ENCODE data around the gene ZSCAN5B.
"Not testable (repeated sequence)": the region's sequence is repeated elsewhere in the genome, so short reads cannot be mapped to it uniquely, and the experiment has no call there.

The ZSCAN5B gene

DNA sequence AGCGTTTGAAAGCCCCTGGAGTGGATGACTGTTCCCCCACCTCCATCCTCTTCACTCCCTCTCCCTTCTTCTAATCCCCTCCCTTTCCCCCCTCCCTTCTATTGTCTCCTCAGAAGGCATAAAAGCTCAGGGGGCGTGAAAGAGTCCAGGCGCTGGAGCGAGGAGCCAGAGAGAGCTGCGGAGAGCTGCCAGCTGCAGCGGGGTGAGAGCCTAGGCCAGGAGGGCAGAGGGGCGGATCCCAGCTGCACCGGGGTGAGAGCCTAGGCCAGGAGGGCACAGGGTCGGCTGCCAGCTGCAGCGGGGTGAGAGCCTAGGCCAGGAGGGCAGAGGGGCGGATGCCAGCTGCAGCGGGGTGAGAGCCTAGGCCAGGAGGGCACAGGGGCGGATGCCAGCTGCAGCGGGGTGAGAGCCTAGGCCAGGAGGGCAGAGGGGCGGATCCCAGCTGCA lies 21.7 kb downstream of the ZSCAN5B start, which contains the start of gene GALP:
TSS of gene GALP (plus strand) at position 148 of the 447 bp plus-strand sequence. CDS start 1,101 bp downstream, outside the sequence.
- DNase-seq = not testable (repeated sequence)

DNA sequence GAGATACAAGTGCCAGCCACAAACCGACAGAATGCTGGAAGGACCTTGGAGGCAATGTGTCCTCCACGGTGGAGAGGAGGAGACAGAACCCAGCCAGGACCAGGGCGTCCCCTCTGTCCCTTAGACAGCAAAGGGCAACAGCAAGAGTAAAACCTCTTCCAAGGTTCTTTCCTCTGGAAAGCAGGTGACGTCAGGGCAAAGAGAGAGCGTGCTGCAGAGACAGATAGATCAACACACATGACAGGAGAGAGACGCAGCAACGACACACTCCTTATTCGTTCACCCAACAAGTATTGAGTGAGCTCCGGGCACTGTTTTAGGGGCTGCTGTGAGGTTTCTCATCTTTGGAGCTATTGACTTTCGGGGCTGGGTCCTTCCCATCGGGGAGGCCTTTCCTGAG lies 23.0 kb downstream of the ZSCAN5B start:
- DNase-seq = no peak

DNA sequence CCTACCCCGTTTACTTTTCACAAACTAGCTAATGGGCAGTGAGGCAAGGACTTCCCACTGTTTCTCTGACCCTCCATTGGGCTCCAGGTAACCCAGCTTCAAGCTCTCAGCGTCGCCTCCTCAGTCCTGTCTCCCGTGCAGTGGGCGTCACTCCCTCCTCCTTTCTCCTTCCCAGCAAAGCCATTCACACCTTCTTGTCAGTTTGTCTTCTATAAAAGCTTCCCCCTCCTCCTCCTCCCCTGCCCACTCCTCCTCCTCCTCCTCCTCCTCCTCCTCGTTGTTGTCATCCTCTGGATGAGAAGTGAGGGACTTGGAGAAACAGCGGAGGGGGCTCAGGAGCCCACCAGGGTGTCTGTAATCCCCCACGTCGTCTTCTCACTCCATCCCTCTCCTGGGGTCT lies 23.5 kb downstream of the ZSCAN5B start:
- no peak for DNase-seq

DNA sequence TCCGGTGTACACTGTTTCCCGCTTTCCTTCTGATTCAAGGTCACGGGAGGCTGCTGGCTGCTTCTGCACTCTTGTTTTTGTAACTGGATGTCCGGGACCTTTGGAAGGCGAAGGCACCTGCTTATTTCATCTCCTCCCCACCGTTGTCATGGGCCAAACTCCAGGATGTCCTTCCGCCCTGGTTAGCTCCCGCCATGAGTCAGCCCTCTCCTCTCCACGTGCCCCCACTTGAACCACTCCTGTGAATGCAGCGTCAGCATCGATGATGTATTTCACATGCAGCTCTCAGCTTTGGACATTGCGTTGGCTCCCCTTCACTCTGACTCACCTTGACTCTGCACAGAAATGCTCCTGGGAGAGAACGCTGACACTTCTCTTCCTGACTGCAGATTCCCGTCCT lies 27.3 kb downstream of the ZSCAN5B start:
- DNase-seq = peak; percentile 87

DNA sequence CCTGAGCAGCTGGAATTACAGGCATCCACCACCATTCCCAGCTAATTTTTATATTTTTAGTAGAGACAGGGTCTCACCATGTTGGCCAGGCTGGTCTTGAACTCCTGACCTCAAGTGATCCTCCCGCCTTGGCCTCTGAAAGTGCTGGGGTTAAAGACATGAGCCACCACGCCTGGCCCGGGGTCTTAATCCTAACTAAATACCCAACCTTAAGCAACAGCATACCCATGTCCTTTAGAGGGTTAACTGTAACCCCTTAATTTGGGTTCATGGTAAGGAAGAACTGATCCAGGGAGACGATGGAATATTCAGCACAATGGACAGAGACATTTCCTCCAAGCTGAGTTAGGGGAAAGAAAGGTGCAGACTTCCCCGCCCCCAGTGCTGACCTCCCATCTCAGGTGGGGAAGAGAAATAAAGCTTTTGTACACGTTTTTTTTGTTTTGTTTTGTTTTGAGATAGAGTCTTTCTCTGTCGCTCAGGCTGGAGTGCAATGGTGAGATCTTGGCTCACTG lies 30.5 kb downstream of the ZSCAN5B start:
- DNase-seq = no peak

DNA sequence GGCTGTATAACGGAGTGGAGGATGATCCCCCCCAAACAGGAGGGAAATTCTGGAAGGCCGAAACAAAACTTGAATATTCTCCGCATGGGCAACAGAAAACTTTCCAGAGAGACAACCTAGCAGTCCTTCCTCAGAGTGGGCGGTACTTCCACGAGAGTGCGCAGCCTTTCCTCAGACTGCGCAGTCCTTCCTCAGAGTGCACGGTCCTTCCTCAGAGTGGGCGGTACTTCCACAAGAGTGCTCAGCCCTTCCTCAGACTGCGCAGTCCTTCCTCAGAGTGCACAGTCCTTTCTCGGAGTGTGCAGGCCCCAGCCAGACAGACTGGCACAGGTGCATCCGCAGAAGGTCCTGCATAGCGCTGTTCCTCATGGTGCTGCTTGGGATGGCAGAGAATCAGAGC lies 34.5 kb downstream of the ZSCAN5B start:
- no peak for DNase-seq

DNA sequence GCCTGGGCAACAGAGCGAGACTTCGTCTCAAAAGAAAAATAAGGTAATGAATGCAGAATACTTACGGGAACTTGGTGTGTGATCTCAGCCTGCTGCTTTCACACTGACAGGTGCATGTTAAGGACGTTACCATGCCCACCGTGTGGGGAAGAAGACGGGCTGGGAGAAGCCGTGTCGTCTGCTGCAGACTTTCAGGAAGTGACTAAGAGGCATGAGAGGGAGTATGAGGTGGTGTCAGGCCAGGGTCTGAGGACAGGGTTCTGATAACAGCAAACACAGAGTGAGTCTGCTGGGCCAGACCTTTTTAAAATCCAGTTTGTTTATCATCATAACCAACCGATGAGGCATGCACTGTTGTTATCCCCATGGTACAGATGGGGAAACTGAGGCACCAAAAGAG lies 35.3 kb downstream of the ZSCAN5B start:
- DNase-seq = peak; percentile 14

DNA sequence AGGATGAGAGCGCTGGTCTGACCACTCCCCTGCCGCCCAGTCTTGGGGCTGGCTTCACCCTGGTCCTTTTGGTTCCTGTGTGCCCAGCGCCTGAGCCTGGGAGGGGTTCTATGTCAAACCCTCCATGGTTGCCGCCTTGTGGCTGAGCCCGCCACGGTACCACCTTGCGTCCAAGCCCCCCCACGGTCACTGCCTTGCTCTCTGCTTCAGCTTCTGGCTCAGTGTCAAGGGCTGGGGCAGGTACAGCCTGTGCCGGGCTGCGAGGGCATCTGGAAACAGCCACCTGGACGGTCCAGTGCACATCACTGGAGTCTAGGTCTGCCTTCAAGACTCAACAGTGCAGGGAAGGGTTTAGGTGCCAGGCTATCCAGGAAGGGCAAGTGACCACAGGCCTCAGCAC lies 36.0 kb downstream of the ZSCAN5B start:
- no peak for DNase-seq

DNA sequence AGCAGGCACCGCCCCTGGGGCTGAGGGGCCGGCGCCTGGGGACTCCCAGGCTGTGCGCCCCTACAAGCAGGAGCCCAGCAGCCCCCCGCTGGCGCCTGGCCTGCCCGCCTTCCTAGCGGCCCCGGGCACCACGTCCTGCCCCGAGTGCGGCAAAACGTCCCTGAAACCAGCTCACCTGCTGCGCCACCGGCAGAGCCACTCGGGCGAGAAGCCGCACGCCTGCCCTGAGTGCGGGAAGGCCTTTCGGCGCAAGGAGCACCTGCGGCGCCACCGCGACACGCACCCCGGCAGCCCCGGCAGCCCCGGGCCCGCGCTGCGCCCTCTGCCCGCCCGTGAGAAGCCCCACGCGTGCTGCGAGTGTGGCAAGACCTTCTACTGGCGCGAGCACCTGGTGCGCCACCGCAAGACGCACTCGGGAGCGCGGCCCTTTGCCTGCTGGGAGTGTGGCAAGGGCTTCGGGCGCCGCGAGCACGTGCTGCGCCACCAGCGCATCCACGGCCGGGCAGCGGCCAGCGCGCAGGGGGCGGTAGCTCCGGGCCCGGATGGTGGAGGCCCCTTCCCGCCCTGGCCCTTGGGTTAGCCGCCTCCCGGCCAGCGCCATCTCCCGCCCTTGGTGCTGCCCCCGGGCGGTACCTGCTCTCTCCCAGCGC lies 37.8 kb downstream of the ZSCAN5B start:
- DNase-seq = no peak

DNA sequence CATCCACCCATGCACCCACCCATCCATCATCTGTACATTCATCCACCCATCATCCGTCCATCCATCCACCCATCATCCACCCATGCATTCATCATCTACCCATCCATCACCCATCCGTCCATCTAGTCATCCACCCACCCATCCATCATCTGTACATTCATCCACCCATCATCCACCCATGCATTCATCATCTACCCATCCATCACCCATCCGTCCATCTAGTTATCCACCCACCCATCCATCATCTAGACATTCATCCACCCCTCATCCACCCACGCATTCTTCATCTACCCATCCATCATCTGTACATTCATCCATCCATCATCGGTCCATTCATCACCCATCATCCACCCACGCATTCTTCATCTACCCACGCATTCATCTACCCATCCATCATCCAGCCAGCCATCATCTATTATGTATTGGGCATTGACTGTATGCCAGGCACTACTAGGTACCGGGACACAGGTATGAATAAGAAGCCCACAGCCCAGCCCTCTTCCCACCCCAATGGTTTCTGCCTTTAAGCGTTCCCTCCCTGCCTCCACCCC lies 38.5 kb downstream of the ZSCAN5B start:
- DNase-seq = peak; percentile 66

DNA sequence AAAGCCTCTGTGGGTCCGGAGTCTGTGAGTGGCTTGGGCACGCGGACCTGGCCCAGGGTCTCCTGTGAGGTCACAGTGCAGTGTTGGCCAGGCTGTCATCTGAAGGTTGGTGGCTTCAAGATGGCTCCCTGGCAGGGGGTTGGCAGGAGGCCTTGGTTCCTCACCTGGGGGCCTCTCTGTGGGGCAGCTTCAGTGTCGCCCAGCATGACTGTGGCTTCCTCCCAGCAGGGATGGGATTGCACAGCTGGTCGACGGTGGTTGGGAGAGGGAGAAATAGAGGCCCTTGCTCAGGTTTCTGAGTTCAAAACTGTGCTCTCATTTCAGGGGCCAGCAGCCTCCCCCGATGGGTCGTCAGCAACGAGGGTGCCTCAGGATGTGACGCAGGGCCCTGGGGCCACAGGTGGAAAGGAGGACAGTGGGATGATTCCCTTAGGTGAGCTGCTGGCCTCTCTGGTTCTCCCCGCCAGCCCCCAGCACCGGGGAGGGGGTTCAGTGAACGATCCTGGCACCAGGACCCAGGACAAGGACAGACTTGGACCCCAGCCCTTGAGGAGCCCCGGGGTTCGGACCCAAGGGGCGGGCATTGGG lies 39.3 kb downstream of the ZSCAN5B start:
- no peak for DNase-seq

DNA sequence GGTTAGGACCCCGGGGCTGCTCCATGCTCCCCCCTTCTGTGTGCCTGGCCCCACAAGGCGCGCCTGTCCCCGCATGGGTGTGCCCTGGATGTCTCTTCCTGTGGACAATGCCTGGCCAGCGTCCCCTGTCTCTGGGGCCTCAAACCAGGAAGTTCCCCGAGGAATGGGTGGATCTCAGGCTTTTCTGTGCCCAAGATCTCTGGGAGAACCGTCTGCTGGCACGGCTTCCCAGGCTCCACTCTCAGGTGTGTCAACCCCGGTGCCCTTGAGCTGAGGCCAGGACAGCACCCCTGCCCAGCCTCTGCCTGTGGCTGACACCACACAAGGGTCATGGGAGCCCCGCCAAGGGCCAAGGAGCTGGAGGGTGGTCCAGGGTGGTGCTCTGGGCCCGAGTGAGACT lies 40.8 kb downstream of the ZSCAN5B start:
- no peak for DNase-seq

DNA sequence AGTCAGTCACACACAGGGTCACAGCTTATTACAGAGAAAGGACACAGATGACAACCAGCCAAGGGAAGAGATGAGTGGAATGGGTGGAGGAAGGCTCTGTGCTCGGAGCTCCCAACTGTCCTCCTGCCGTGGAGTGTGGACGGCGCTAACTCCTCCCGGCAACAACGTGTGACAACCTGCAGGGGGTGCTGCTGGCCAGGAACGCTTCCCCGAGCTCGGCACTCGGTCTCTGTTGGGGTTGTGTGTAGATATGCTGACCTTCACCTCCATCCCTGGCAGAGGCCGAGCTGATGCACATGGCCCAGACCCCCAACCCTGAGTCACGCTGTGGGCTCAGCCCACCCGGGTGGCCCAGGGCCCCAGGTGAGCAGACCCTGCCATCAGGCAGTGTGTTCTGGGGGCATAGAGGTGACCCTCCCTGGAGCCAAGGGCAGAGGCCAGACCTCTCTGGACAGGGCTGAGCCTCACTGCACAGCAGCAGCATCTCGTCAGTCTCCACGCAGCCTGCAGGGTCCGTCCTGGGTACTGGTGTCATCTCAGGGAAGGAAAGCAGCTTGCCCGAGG lies 42.4 kb downstream of the ZSCAN5B start:
- DNase-seq = no peak

DNA sequence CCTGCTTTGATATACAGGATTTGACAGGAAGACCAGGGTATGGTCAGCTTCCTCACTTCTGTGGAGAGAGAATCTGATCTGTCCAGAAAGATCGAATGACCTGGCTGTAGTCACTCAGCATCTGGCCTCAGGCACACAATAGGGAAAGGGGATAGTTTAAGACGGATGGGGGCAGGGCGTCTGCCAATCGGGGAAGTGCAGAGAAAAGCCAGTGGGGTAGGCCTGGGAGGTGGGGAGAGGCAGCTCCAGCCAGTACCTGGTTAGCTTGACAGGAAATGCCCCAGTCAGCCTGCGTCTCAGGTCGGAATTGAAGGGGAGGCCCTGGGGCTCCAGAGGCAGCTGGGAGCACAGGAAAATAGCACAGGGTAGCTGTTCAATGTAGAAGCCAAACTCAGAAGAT lies 44.1 kb downstream of the ZSCAN5B start:
- DNase-seq = no peak

DNA sequence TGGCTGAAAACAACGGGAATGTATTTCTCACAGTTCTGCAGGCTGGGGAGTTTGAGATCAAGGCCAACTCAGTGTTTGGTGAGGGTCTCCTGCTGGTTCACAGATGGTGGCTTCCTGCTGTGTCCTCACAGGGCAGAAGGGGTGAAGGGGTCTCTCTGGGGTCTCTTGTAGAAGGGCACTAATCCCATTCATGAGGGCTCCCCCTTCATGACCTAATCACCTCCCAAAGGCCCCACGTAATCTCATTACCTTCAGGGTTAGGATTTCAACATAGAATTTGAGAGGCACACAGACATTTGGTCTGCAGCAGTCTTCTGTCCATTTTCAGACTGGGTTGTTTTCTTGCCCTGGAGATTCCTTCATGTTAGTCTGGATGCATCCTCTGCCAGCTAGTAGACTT lies 44.9 kb downstream of the ZSCAN5B start:
- DNase-seq = no peak

DNA sequence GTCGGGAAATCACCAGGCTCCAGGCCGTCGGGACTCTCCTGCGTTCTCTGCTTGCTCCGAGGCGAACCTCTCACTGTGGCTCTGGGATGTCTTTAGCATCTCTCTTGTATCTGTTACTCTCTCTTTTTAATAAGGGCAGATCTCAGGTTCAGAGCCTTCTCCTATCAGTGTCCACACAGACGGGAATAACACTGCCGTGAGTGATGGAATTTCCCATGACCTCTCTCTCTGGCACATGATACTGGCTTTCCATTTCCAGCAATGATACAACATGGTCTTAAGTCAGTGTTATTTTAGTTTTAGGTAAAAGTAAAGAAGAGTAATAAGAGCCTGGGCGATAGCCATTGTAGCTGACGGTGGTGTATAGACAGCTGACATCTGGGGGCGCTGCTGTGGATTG lies 47.2 kb downstream of the ZSCAN5B start:
- DNase-seq = no peak

DNA sequence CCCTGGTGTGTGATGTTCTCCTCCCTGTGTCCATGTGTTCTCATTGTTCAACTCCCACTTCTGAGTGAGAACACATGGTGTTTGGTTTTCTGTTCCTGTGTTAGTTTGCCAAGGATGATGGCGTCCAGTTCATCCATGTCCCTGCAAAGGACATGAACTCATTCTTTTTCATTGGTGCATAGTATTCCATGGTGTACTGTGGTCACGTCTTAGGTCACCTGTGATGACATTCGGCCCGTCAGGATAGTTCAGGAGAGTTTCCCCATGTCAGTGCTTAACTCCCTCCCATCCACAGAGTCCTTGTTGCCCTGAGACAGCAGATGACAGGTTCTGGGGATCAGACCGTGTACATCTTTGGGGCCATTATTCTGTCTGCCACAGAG lies 47.9 kb downstream of the ZSCAN5B start:
- DNase-seq = no peak

DNA sequence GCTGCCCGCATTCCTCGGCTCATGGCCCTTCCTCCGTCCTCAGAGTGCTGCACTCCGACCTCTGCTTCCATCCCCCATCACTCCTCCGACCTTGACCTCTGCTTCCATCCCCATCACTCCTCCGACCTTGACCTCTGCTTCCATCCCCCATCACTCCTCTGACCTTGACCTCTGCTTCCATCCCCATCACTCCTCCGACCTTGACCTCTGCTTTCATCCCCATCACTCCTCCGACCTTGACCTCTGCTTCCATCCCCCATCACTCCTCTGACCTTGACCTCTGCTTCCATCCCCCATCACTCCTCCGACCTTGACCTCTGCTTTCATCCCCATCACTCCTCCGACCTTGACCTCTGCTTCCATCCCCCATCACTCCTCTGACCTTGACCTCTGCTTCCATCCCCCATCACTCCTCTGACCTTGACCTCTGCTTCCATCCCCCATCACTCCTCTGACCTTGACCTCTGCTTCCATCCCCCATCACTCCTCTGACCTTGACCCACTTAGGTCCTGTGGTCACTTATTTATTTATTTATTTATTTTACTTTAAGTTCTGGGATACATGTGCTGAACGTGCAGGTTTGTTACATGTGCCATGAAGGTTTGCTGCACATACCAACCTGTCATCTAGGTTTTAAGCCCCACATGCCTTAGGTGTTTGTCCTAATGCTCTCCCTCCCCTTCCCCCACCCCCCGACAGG lies 48.5 kb downstream of the ZSCAN5B start:
- not testable (repeated sequence) for DNase-seq

DNA sequence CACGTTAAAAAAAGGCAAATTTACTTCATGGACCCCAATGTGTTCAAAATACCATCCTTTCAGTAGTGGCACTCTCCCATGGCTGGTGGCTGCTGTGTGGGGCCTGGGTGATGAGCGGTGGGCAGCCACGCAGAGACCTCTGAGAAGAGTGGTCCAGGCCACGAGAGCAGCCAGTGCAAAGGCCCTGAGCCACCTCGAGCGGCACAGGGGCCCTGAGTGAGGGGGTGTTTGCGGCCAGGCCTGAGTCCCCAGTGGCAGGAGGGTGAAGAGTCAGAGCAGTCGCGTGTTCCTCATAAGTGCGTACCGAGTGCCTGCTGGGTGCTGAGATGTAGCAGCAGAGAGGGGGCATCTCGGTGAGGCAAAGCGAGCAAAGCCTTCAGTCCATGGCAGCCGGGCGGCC lies 49.5 kb downstream of the ZSCAN5B start:
- no peak for DNase-seq

DNA sequence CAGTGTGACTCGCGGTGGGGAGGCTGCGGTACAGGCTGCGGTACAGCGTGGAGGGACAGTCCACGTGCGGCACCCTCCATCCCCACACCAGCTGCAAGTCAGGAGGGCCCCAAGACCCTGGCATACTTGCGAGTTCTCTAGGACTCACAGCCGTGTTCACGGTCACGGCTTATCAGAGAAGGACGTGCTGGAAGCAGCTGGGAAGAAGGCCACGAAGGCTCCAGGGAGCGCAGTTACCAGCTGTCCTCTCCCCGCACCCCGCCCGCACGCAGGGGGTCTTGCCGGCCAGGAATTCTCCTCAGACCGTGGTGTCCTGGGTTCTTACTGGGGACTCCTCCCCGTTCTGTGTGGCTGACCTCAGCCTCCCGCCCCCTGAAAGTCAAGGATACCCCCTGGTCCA lies 50.3 kb downstream of the ZSCAN5B start:
- DNase-seq = no peak

DNA sequence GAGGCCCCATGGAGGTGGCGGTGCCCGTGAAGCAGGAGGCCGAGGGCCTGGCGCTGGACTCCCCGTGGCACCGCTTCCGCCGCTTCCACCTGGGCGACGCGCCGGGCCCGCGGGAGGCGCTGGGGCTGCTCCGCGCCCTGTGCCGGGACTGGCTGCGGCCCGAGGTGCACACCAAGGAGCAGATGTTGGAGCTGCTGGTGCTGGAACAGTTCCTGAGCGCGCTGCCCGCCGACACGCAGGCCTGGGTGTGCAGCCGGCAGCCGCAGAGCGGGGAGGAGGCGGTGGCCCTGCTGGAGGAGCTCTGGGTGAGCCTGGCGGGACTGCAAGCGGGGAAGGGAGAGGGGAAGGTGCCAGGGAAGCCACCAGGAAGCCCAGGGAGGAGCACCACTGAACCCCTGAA lies 50.7 kb downstream of the ZSCAN5B start:
- no peak for DNase-seq

DNA sequence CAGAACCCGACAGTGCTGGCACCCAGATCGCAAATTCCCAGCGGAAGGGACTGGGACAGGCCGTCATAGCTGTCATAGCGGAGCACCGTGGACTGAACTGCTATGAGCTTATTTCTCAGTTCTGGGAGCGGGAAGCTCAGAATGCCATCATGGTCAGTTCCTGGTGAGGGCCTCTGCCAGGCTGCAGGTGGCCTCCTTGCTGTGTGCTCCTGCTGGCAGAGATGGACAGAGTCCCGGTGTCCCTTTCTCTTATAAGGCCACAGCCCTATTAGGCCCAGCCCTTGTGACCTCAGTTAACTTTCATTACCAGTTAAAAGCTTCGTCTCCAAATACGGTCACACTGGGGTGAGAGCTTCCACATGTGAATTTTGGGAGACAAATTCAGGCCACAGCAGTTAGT lies 51.9 kb downstream of the ZSCAN5B start:
- no peak for DNase-seq

DNA sequence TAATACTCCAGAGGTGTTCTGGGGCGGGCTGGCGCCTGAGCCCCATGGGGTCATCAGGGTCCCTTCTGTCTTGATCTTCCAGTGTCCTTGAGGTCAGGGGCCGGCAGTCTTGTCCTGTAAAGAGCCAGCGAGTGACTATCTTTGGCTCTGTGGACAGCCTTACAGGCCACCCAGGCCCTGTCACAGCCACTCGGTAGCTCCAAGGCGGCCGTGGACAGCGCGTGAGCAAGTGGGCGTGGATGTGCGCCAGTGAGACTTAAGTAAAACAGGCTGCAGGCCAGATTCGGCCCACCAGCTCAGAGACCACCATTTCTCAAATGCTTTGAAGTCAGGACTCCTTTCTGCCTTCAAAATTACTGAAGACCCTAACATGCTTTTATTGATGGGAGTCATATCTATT lies 52.8 kb downstream of the ZSCAN5B start:
- no peak for DNase-seq

DNA sequence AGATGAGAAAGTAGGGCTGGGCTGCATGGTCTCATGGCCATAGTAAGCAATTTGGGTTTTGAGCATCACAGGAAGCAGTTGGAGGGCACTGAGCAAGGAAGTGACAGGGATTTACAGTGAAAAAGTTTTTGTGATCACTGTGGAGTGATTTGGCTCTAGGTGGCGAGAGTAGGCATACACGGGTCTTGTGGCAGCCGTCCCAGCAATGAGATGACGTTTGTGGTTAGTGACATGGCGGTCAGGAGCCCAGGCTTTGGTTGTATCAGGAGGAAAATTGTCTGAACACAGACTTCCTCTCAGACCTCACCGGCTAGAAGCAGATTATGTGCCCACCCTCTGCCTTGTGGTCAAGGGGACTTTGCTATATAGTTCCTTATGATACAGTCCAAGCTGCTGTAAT lies 53.2 kb downstream of the ZSCAN5B start:
- no peak for DNase-seq
